Activated CD8-positive, alpha-beta memory T cell treated with anti-CD3 and anti-CD28 coated beads for 1 hour (primary cell): Measurements from ENCODE around the gene IQCC.
"Not testable (repeated sequence)": the region's sequence is repeated elsewhere in the genome, so short reads cannot be mapped to it uniquely, and the experiment has no call there.

Source experiments
- DNase-seq, 2 donors: peaks; one replicate each; pipeline ENCODE4 v3.0.0-alpha.2; 2020; ENCODE audit warnings: low read depth in 1 of 2; ENCODE audit errors: extremely low read depth in 1 of 2

Gene IQCC

DNA sequence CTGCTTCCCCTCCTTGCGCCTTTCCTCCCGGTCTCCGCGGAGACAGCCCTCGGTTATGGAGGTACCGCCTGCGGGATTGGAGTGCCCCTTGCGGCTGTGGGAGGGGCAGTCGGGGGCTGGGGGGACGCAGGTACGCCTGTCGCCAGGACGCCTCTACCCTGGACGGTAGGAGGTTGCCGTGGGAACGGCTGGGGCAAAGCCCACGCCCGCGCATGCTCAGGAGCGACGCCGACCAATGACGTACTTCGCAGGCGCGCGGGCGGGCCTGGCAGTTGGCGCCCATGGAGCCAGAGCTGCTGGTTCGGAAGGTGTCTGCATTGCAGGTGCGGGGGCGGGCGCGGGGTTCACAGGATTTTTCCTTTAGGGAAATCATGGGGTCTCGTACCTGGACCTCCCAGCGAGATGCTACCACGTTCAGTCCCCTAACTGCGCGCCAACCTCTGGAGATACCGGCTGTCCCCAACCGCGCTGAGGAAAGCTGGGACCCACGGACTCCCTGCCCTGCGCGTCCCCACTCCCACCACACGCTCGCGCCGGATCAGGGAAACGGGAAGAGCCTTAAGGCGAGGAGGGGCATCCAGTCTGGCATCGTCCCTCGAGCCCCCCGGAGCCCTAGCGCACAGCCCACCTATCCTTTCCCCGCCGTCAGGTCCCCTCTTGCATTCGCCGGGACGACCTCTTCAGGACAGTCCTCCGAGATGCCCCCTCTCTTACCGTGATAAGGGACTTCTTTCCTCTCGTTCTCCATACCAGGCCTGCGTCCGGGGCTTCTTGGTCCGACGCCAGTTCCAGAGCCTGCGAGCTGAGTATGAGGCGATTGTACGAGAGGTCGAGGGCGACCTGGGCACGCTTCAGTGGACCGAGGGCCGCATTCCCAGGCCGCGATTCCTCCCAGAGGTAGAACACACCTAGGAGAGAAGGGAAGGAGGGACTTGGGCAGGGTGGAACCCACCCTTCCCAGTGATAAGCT lies at the start of gene IQCC:
IQCC (plus strand) TSS at position 271 of the 970 bp plus-strand sequence; CDS start at position 282, 11 bp downstream.
- peak; percentile 59 to 73 for DNase-seq

DNA sequence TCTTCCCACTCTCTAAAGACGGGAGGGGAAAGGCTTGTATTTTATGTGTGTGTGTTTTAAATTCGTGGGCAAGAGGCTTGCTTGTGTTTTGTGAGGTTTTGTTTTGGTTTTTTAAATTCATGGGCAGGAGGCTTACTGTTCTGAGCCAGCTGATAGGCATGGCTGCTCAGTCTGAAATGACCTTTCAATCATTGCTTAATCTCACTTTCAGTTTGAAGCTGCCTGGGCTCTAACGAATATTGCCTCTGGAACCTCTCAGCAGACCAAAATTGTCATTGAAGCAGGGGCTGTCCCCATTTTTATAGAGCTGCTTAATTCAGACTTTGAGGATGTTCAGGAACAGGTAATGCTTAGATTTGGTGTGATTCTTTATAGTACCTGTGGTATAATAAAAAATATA lies 46.3 kb upstream of the IQCC start:
- DNase-seq, result no peak

- DNase-seq, result no peak
These were observed 42.1 kb upstream of the IQCC start for GRCh38 chr1:32163405-32163804.

GRCh38 chr1:32165633-32166032 lies 39.8 kb upstream of the IQCC start:
- DNase-seq, result not testable (repeated sequence)

DNA sequence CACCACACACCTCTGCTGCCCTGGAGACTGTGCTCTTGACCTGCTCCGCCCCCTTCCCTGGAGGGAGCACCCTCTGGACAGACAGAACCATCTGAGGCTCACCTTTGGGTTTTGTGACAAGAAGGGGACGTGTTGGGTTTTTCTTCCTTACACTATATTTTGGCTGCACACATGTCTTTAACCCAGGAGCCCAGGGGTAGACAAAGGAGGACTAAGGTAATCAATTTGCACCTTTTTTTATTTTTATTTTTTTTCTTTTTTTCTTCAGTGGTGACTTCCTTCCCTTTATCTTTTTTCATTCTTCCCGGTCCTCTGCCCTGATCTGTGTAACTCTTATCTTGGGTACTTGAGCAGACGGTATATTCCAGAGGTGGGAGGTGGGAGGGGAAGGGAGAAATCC lies 34.5 kb upstream of the IQCC start:
- DNase-seq, result no peak

- no peak for DNase-seq
These were observed 32.7 kb upstream of the IQCC start for GRCh38 chr1:32172621-32173245.

DNA sequence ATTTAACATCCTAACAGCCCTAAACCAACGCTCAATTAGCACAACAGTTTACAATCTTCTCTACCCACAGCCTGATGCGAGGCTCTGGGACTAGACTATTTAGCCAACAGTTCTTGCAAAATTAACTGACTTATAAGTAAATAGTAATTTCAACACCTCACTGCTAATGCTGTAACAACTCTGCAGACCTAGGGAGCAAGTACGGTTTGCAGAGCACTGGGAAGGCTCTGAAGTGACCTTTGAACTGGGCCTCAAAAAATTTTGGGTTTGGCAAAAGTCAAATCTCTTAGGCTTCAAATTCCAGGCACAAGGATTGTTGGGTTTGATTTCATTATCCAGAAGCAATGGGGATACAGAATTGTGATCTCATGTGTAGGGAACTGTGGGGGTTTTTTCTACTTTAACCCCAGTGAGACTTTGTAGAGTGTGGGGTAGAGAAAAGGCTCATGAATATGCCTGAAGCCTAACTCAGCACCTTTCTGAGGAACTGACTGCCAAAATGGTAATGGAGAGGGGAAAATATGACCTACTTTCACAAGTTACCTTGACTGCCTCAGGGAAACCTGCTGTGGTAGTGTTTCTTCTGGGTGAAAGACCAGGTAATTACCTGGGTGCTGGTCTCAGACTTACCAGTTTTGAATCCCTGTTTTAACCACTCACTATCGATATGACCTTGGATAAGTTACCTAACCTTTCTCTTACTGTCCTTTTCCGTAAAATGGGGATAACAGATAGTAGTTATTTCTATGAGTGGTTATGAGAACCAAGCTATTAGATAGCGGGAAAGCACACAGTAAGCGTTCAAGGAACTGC lies 26.9 kb upstream of the IQCC start:
- DNase-seq, result no peak

DNA sequence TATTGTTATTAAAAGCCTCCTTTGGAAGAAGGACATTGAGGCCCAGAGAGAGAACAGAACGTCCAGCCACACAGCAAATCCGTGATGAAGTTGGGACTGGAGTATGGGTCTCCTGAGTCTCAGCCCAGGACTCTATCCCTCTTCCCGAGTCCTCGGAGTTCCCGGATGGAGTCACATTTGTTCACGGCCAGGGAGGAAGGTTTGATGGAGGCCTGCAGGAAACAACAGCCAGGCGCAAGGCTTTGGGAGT lies 26.4 kb upstream of the IQCC start:
- DNase-seq, result no peak

DNA sequence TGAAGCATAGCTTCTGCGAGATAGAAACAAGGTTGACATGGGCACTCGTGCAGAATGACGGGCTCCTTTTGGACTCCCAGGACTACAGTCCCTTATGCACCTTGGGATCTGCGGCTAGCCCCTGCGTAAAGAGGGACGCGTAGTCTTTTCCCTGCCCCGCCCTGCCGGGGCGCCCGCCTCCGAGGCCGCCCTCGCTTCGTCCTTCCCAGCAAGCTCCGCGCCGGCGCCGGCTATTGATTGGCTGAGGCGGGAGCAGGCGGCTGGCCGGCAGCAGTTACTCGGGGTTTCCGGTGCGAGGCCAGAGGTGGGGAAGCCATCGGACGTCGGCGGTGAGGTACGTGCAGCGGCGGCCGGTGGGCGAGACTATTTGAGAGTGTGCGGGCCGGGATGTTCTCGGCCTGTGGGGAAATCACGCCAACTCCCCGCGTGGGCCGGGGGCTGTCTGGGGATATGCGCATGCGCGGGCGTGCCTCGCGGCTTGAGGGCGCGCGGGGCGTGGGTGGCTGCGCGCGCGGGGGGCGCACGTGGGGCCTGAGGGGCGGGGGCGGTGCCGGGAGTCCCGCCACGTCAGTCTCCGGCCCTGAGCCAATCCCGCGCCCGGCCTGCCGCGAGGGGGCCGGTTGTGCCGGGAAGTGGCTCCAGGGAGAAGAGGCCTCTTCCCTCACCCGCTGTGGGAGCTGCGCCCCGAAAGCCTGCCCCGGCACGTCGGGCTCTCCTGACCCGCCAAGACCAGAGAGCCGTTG lies 25.9 kb upstream of the IQCC start, which contains the start of gene TXLNA:
TXLNA (plus strand) TSS at position 233 of the 743 bp plus-strand sequence. CDS start 671 bp downstream, outside the sequence.
- DNase-seq, result peak; percentile 61 to 82

- DNase-seq, result no peak
These were observed 25.0 kb upstream of the IQCC start for GRCh38 chr1:32180186-32181060.

DNA sequence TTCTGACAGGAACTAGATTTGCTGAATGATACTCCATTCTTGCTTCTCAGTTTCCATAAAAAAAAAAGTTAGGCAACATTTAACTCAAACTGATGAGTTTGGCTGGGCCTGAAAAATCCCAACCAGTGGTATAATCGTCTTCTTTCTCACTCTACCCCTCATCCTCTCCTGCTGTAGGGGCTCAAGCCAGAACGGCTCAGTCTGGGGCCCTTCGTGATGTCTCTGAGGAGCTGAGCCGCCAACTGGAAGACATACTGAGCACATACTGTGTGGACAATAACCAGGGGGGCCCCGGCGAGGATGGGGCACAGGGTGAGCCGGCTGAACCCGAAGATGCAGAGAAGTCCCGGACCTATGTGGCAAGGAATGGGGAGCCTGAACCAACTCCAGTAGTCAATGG lies 24.4 kb upstream of the IQCC start:
- no peak for DNase-seq

DNA sequence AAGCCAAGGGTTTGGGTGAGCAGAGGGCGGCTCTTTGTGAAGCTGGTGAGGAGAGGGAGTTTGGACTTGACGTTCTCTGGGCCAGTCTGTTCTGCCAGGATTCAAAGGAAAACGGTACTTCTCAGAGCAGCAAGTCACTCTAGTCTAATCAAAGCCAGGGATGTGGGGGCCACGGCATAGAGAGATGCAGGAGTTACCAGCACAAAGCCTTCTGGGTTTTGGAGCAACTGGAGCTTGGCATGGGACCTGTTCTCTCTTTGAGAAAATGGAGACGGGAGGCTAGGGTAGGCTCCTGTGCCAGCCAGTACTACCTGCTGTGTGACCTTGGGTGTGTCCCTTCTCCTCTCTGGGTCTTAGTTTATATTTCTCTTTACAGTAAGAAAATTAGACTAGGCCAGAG lies 23.9 kb upstream of the IQCC start:
- DNase-seq, result no peak

GRCh38 chr1:32182060-32182459 lies 23.4 kb upstream of the IQCC start:
- DNase-seq, result no peak

DNA sequence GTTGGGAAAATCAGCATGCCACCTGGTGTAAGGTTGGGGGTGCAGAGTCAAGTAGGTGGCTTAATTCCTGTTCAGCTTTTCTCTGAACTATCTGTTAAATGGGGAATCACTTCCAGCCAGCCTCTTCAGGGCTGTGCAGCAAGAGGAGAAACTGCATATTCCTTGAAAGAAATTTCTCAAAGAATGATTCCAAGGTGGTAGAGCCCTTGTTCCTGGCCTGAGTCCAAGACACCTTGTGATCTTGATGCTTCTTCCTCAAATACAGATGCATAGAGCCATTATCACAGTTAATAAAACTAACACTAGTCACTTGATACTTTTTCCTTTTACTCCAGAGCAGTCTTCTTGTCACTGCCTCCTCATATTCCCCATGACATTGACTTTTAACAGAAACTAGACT lies 20.8 kb upstream of the IQCC start:
- no peak for DNase-seq

GRCh38 chr1:32186077-32186476 lies 19.4 kb upstream of the IQCC start:
- no peak for DNase-seq

DNA sequence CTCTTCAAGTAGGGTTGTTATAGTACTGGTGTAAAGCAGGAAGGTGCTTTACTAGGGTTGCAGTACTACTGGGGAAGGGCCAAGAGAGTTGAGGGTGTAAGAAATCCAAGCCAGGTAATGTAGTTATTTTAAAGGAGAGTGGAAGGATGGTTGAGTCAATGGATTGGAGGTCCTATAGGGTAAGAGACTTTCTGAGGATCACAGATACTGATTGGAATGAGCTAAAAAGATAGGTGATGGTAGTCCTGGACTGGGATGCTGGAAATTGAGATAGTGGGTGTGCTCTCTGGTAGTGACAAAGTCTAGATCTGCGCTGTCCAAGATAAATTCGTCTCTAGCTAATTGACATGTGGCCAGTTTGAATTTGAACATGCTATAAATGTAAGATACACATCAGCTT lies 19.0 kb upstream of the IQCC start:
- DNase-seq, result no peak

DNA sequence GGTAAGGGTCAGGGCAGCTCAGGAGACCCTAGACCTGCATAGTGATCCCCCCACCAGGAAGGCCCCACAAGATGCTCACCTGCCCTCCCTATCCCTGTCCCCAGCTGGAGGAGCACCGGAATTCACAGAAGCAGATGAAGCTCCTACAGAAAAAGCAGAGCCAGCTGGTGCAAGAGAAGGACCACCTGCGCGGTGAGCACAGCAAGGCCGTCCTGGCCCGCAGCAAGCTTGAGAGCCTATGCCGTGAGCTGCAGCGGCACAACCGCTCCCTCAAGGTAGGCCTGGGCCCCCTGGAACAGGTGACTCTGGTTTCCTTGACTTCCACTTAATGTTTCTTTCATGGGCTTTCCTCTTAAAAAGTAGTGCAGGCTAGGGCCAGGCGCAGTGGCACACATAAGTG lies 17.6 kb upstream of the IQCC start:
- no peak for DNase-seq

DNA sequence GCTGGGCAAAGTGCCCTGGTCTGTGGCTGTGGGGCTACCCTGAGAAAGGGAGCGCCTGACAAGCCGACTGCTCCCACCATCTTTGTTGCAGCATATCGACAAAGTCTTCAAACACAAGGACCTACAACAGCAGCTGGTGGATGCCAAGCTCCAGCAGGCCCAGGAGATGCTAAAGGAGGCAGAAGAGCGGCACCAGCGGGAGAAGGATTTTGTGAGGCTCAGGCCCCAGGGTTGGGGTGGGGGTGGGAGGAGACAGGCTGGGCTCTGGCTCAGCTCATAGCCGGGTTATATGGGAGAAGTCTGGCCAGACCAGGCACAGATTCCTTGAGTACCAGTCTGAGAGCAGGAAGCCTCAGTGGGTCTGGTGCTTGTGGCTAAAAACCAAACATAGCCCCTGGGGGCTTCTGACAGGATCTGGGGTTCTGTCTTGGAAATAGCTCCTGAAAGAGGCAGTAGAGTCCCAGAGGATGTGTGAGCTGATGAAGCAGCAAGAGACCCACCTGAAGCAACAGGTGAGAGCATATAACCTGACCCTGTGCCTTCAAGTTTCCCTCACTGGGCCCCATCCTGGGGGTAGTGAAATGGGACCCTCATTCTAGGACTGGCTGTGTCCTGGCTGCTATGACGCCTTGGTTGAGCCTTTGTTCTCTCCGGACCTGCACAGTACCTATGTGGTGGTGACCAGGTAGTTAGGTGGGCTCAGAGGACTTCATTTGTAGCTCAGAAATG lies 13.1 kb upstream of the IQCC start:
- DNase-seq, result no peak

- DNase-seq, result no peak
These were observed 10.5 kb upstream of the IQCC start for GRCh38 chr1:32194984-32195383.
